Measurements from ENCODE around the gene DNHD1.

GRCh38 chr11:6457581-6458320 is 39.3 kb upstream of the DNHD1 start:
- no peak for TF ChIP-seq CTCF (IDR thresholded peaks at IDR 0.05; ENCODE audit: low read depth, low read length, poor library complexity, severe bottlenecking)
- no peak for TF ChIP-seq EZH2phosphoT487 (IDR thresholded peaks at IDR 0.05; ENCODE audit: borderline replicate concordance, low read length)

Data from DOHH2 (cell line).